Testis (tissue), 3 donors: ENCODE measurements around the gene CCDC92B. TPM values are rescaled to one million over a fixed set of nuclear protein-coding genes. Genes with fewer than 3 reads are reported as not detected.

Experiments used
- DNase-seq: peaks from one replicate; pipeline ENCODE4 v3.0.0-alpha.2; 2019
- H3K27ac ChIP-seq, 2 donors: fragments of 200-600 bp; sonication (generic); one replicate each; pipeline ENCODE4 v1.5.1; 2019
- H3K27me3 ChIP-seq: fragments of 200-600 bp; sonication (generic); one replicate; pipeline ENCODE4 v1.5.1; 2019
- H3K36me3 ChIP-seq: fragments of 200-600 bp; sonication (generic); one replicate; pipeline ENCODE4 v1.5.1; 2017; ENCODE audit warnings: low read depth; ENCODE audit errors: missing control alignments
- H3K4me1 ChIP-seq: fragments of 200-600 bp; sonication (generic); one replicate; pipeline ENCODE4 v1.5.1; 2019
- H3K4me3 ChIP-seq, 2 donors: fragments of 200-600 bp; sonication (generic); one replicate each; pipeline ENCODE4 v1.5.1; 2017 to 2019
- H3K9me3 ChIP-seq: fragments of 200-600 bp; sonication (generic); one replicate; pipeline ENCODE4 v1.5.1; 2017
- CTCF ChIP-seq, 3 experiments: fragments of 450-650 bp in 2 of 3; fragments of 200-600 bp in 1 of 3; sonication (generic) in 1 of 3; IDR thresholded peaks; one replicate each; pipeline ENCODE4 v1.5.1; 2016 to 2019; ENCODE audit warnings: antibody characterized with exemption in 3 of 3, mild to moderate bottlenecking in 2 of 3, moderate library complexity in 1 of 3
- POLR2A ChIP-seq: fragments of 450-650 bp; IDR thresholded peaks from one replicate; pipeline ENCODE4 v1.6.1; 2017; ENCODE audit warnings: antibody characterized with exemption, mild to moderate bottlenecking, moderate library complexity
- WGBS, 2 donors: methylation state at CpG; one replicate each; pipeline ENCODE4 v1.1.5; 2018; 5-methylcytosine and 5-hydroxymethylcytosine counted together
- intact Hi-C: fragments of 100-400 bp; cut with DNase I; formaldehyde crosslinking; loops from one replicate; pipeline ENCODE4 v1.15.1; 2023; ENCODE audit warnings: low total_unique reads
- polyA plus RNA-seq: library from polyadenylated mRNA; stranded (reverse); fragments of 350-450 nt; fragmentation: Illumina TruSeq; extraction: RNeasy Lipid Tissue Mini Kit (QIAGEN cat#74804); gene quantifications from one replicate; pipeline ENCODE4 v1.2.3, GENCODE V29; 2014; ENCODE audit warnings: low read depth, low replicate concordance; ENCODE audit not compliant: insufficient read depth
- total RNA-seq, 2 donors: library from RNA; depleted of rRNA; stranded (reverse); fragments of >200 nt; gene quantifications; one replicate each; pipeline ENCODE4 v1.2.3, GENCODE V29; 2016

The CCDC92B gene
- total and polyA plus RNA-seq, 3 donors from 2014 or later = 2.2 to 4.0 (median 3.9) TPM

DNA sequence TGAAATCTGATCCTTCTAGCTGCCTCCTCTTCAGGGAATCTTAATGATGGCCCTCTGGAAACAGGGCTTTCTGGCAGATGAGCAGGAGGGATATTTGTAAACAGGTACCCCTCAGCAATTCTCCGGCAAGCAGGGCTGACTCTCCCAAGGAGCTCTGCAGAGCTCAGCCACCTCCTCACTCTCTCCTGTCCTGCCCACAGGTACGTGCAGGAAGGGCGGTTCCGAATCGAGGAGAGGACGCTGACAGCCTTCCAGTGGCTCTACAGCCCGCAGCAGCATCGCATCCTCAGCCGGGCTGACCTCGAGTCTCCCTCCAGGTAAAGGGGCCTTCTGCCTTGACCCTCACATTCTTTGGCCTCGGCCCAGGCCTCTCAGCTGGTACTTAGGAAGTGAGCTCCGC lies 20.7 kb upstream of the CCDC92B start:
- no peaks in the 10 kb centered on the region for H3K36me3 ChIP-seq
- H3K27me3 ChIP-seq = no peaks in the 10 kb centered on the region
- 39 to 67% methylated on average over 8 to 12 of the region's 12 CpGs for WGBS, 2 donors
- H3K27ac ChIP-seq = no peak overlapping the region
- no peak overlapping the region for H3K4me3 ChIP-seq
- no peaks in the 10 kb centered on the region for H3K4me1 ChIP-seq
- H3K9me3 ChIP-seq = no peaks in the 10 kb centered on the region
- DNase-seq = no peak
- intact Hi-C loops = no loop called here
- TF ChIP-seq CTCF (IDR thresholded peaks at IDR 0.05) (no peak), POLR2A (no peak)

GRCh38 chr17:2758870-2759269 lies 9.4 kb upstream of the CCDC92B start:
- no peak for TF ChIP-seq POLR2A
- TF ChIP-seq CTCF (IDR thresholded peaks at IDR 0.05) = no peak
- 84% methylated on average over 4 of the region's 4 CpGs for WGBS, 2 donors
- no peak overlapping the region for H3K27ac ChIP-seq

GRCh38 chr17:2755891-2756724 lies 6.7 kb upstream of the CCDC92B start:
- Histone ChIP-seq H3K4me3 (peak overlapping the region; percentile 39 to 43), H3K27me3 (no peaks in the 10 kb centered on the region), H3K9me3 (no peaks in the 10 kb centered on the region), H3K4me1 (peaks cover 4% of the 10 kb centered on the region), H3K27ac (no peak overlapping the region), H3K36me3 (no peaks in the 10 kb centered on the region)
- intact Hi-C loops = no loop called here
- no peak for DNase-seq
- no peak for TF ChIP-seq POLR2A
- TF ChIP-seq CTCF (IDR thresholded peaks at IDR 0.05) = no peak
- WGBS, 2 donors = 0% methylated on average over 10 to 37 of the region's 46 CpGs

More at GRCh38 chr17:2758870-2759269, 9.4 kb upstream of the CCDC92B start:
- DNase-seq = no peak
- H3K4me1 ChIP-seq = peaks cover 4% of the 10 kb centered on the region
- H3K27me3 ChIP-seq = no peaks in the 10 kb centered on the region
- H3K9me3 ChIP-seq = no peaks in the 10 kb centered on the region
- no peak overlapping the region for H3K4me3 ChIP-seq
- intact Hi-C loops = no loop called here
- no peaks in the 10 kb centered on the region for H3K36me3 ChIP-seq

DNA sequence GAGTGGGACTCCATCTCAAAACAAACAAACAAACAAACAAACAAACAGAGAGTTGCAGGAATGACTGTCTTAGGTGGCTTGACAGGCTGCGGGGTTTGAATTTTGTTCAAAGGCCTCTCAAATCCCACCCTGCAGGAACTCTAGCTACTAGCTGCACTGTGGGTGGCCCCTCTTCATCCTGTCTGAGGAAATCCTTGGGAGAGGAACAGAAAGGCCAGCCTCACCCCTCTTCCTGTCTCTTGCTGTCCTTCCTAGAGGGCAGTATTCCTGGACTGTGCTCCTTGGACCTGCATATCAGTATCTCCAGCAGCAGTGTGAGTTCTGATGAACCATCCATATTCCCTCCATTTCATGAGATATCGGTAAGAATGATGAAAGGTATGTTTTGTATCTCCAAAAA lies 2.0 kb upstream of the CCDC92B start:
- 74 to 82% methylated on average over 2 of the region's 2 CpGs for WGBS, 2 donors
- H3K4me3 ChIP-seq = no peak overlapping the region
- no peaks in the 10 kb centered on the region for H3K27me3 ChIP-seq
- peaks cover 4% of the 10 kb centered on the region for H3K4me1 ChIP-seq
- TF ChIP-seq POLR2A (no peak), CTCF (IDR thresholded peaks at IDR 0.05) (no peak)
- no peak overlapping the region for H3K27ac ChIP-seq
- intact Hi-C loops = no loop called here
- no peaks in the 10 kb centered on the region for H3K36me3 ChIP-seq
- no peak for DNase-seq
- H3K9me3 ChIP-seq = no peaks in the 10 kb centered on the region

DNA sequence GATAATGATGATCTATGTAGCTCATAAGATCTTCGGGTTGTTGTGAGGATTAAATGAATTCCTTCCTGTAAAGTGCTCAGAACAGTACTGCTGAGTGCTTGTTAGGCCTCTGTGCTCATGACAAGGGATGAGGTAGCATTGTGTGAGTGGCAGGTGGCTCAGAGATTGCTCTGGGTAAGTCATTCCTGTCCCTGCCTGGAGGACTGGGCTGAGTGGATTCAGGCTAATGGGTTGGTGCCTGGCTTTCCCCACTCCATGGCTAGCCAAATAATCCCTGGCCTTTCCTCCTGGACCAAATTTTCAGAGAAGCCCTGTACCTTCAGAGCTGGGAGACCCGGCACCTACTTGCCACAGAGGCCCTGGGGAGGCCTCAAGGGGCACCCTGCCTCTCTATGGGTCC lies 1.3 kb upstream of the CCDC92B start:
- no peak for DNase-seq
- peaks cover under 1% of the 10 kb centered on the region for H3K4me1 ChIP-seq
- no peak overlapping the region for H3K27ac ChIP-seq
- H3K9me3 ChIP-seq = no peaks in the 10 kb centered on the region
- no peaks in the 10 kb centered on the region for H3K36me3 ChIP-seq
- no peak overlapping the region for H3K4me3 ChIP-seq
- no peak for TF ChIP-seq CTCF (IDR thresholded peaks at IDR 0.05)
- TF ChIP-seq POLR2A = no peak
- intact Hi-C loops = no loop called here
- 76 to 85% methylated on average over 2 of the region's 2 CpGs for WGBS, 2 donors
- no peaks in the 10 kb centered on the region for H3K27me3 ChIP-seq
